C4-2B (cell line): ENCODE measurements around the gene BEND7.

ENCODE experiments used
- ZFX ChIP-seq: fragments of 450-650 bp; IDR thresholded peaks from 2 replicates; pipeline ENCODE4 v1.6.1; 2017
- TF ChIP-seq, protein P1 (sequence below): fragments of 450-650 bp; conservative IDR thresholded peaks from 2 replicates; pipeline ENCODE4 v1.5.1; 2017; ENCODE audit warnings: mild to moderate bottlenecking

DNA sequence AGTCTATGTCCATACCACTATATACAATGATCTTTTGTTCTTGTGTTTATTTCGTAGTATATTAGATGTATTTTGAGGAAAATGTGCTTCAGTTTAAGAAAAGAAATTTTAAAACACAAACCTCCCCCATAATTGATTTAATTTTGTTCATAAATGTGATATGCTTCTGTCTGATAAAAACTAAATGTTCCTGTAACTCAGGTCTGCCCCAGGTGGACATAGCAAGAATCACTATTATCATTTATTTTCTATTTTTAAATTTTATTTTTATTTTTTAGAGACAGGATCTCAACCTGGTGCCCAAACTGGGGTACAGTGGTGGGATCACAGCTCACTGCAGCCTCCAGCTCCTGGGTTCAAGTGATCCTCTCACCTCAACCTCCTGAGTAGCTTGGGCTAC is 43.2 kb downstream of the BEND7 start:
- TF ChIP-seq, protein P1, sequence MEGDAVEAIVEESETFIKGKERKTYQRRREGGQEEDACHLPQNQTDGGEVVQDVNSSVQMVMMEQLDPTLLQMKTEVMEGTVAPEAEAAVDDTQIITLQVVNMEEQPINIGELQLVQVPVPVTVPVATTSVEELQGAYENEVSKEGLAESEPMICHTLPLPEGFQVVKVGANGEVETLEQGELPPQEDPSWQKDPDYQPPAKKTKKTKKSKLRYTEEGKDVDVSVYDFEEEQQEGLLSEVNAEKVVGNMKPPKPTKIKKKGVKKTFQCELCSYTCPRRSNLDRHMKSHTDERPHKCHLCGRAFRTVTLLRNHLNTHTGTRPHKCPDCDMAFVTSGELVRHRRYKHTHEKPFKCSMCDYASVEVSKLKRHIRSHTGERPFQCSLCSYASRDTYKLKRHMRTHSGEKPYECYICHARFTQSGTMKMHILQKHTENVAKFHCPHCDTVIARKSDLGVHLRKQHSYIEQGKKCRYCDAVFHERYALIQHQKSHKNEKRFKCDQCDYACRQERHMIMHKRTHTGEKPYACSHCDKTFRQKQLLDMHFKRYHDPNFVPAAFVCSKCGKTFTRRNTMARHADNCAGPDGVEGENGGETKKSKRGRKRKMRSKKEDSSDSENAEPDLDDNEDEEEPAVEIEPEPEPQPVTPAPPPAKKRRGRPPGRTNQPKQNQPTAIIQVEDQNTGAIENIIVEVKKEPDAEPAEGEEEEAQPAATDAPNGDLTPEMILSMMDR: peak; percentile 76
- no peak for TF ChIP-seq ZFX
